Measurements from ENCODE around the gene LRRC4B. TPM values are rescaled to one million over a fixed set of nuclear protein-coding genes. Genes with fewer than 3 reads are reported as not detected.

LRRC4B gene
- total and polyA plus RNA-seq, 2 experiments from 2014 or later, result 2.1 to 6.0 TPM

GRCh38 chr19:50512999-50513745, 55.1 kb downstream of the LRRC4B start:
- Histone ChIP-seq H4K20me1 (ENCODE audit: insufficient read depth, poor library complexity, severe bottlenecking) (no peaks in the 10 kb centered on the region), H3K79me2 (no peaks in the 10 kb centered on the region), H3K9me3 (ENCODE audit: low read depth) (no peaks in the 10 kb centered on the region), H3K9me2 (replicated peaks; ENCODE audit: insufficient read depth) (no peaks in the 10 kb centered on the region), H3K27me3 (no peaks in the 10 kb centered on the region), H3K36me3 (replicated peaks; ENCODE audit: insufficient read depth, low read depth) (no peaks in the 10 kb centered on the region), H3K4me3 (no peak overlapping the region), H3K4me1 (ENCODE audit: insufficient read depth) (peaks cover 5% of the 10 kb centered on the region), H2AFZ (no peak overlapping the region), H3K4me2 (no peak overlapping the region), H3K27ac (no peak overlapping the region)
- DNase-seq (ENCODE audit: low spot score), result no peak
- 84% methylated on average over 11 of the region's 12 CpGs for WGBS (ENCODE audit: low lambda C conversion rate, missing lambda C conversion rate)
- no peak for TF ChIP-seq EZH2phosphoT487 (IDR thresholded peaks at IDR 0.05; ENCODE audit: low read depth, severe bottlenecking, unreplicated experiment)

DNA sequence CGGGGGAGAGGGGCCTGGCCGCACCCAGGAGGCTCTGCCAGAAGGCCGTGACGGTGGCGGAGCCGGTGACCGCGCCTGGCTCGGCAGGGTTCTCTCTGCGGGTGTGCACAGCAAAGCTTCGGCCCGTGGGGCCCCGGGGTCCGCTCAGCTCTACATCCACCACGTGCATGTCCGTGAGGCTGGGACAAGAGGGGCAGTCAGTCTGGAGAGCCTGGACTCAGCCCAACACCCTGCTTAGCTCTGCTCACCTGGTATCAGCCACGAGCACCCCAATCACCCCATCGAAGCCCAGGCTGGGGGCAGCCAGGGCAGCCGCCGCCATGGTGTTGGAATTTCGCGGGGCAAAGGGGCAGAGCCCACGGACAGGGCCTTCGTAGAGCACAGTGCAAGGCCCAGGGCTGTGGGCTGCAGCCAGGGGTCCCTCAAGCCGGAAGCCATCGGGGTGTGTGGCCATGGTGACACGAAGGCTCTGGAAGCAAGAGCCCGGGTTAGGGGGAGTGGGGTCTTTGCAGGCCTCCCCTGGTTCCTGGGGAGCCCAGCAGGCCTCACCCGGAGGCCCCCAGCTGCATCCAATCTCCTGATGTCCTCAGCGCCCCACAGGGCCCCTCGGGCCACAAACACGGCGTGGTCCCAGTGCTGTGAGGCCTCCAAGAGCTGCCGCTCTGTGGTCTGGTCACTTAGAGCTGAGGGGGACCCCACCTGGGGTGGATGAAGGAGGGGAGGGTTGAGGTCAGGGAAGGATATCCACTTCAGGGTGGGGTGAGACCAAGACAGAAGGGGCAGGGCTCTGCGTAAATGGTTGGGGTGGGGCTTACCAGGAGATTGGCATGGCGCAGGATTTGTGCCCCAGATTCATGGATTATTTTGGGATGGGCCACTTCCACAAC, 55.9 kb downstream of the LRRC4B start:
- H3K27ac ChIP-seq, result peak overlapping the region; percentile 76
- H3K9me3 ChIP-seq (ENCODE audit: low read depth), result no peaks in the 10 kb centered on the region
- H3K27me3 ChIP-seq, result no peaks in the 10 kb centered on the region
- H3K4me3 ChIP-seq, result no peak overlapping the region
- H2AFZ ChIP-seq, result peak overlapping the region; percentile 47
- H4K20me1 ChIP-seq (ENCODE audit: insufficient read depth, poor library complexity, severe bottlenecking), result no peaks in the 10 kb centered on the region
- H3K79me2 ChIP-seq, result no peaks in the 10 kb centered on the region
- TF ChIP-seq, protein P1, sequence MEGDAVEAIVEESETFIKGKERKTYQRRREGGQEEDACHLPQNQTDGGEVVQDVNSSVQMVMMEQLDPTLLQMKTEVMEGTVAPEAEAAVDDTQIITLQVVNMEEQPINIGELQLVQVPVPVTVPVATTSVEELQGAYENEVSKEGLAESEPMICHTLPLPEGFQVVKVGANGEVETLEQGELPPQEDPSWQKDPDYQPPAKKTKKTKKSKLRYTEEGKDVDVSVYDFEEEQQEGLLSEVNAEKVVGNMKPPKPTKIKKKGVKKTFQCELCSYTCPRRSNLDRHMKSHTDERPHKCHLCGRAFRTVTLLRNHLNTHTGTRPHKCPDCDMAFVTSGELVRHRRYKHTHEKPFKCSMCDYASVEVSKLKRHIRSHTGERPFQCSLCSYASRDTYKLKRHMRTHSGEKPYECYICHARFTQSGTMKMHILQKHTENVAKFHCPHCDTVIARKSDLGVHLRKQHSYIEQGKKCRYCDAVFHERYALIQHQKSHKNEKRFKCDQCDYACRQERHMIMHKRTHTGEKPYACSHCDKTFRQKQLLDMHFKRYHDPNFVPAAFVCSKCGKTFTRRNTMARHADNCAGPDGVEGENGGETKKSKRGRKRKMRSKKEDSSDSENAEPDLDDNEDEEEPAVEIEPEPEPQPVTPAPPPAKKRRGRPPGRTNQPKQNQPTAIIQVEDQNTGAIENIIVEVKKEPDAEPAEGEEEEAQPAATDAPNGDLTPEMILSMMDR (IDR thresholded peaks at IDR 0.05; ENCODE audit: poor library complexity), result no peak
- TF ChIP-seq EZH2 (IDR thresholded peaks at IDR 0.05; ENCODE audit: borderline replicate concordance) (no peak), EZH2phosphoT487 (IDR thresholded peaks at IDR 0.05; ENCODE audit: low read depth, severe bottlenecking, unreplicated experiment) (no peak)
- WGBS (ENCODE audit: low lambda C conversion rate, missing lambda C conversion rate), result 95% methylated on average over 34 of the region's 36 CpGs
- H3K4me1 ChIP-seq (ENCODE audit: insufficient read depth), result peaks cover 5% of the 10 kb centered on the region
- H3K9me2 ChIP-seq (replicated peaks; ENCODE audit: insufficient read depth), result no peaks in the 10 kb centered on the region
- DNase-seq (ENCODE audit: low spot score), result peak; percentile 8
- peak overlapping the region; percentile 75 for H3K4me2 ChIP-seq
- H3K36me3 ChIP-seq (replicated peaks; ENCODE audit: insufficient read depth, low read depth), result no peaks in the 10 kb centered on the region

DNA sequence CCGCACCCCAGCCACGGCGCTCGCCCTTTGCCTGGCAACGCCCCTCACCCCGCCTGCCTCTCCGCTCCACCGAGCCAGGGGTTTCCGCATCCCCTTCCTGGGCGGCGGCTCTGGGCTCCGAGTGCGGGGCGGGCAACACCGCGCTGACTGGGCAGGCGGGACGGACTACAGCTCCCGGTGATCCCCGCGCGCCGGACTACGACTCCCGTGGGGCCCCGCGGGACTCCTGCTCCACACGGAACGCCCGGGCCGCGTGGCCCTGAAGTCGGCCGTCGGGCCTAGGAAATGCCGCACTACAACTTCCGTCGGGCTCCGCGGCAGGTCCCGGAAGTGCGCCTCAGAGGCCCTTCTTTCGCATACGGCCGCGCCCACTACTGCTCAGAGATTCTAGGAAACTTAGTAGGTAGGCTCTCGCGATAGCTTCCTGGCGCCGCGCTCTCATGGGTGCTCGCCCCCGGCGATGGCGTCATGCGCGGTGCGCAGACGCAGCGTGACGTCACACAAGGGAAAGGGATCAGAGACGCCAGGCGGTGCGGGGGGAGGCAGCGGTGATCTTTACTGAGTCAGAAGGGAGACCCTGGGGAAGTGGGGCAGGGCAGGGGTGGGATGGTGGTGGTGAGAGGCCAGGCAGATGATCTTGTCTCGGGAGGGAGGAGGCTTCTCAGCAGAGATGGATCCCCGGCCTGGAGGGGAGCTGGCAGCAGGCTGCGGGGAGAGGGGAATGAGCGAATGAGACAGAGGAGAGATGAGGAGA, 57.0 kb downstream of the LRRC4B start, which contains the start of gene JOSD2:
JOSD2 (minus strand) TSS at position 123 of the 754 bp plus-strand sequence. CDS start 760 bp downstream, outside the sequence.
- H3K36me3 ChIP-seq (replicated peaks; ENCODE audit: insufficient read depth, low read depth), result no peaks in the 10 kb centered on the region
- WGBS (ENCODE audit: low lambda C conversion rate, missing lambda C conversion rate), result 1% methylated on average over 63 of the region's 69 CpGs
- no peaks in the 10 kb centered on the region for H3K9me3 ChIP-seq (ENCODE audit: low read depth)
- DNase-seq (ENCODE audit: low spot score), result peak; percentile 100
- no peaks in the 10 kb centered on the region for H3K9me2 ChIP-seq (replicated peaks; ENCODE audit: insufficient read depth)
- H3K27me3 ChIP-seq, result no peaks in the 10 kb centered on the region
- H3K4me1 ChIP-seq (ENCODE audit: insufficient read depth), result peaks cover 5% of the 10 kb centered on the region
- H3K4me3 ChIP-seq, result peak within 1 kb of the TSS; percentile 17
- no peak for TF ChIP-seq EZH2 (IDR thresholded peaks at IDR 0.05; ENCODE audit: borderline replicate concordance)
- no peak for TF ChIP-seq EZH2phosphoT487 (IDR thresholded peaks at IDR 0.05; ENCODE audit: low read depth, severe bottlenecking, unreplicated experiment)
- TF ChIP-seq, protein P1 (IDR thresholded peaks at IDR 0.05; ENCODE audit: poor library complexity), result no peak
- H3K27ac ChIP-seq, result peak within 1 kb of the TSS; percentile 76
- H3K4me2 ChIP-seq, result peak within 1 kb of the TSS; percentile 84
- H3K79me2 ChIP-seq, result no peaks in the 10 kb centered on the region
- H4K20me1 ChIP-seq (ENCODE audit: insufficient read depth, poor library complexity, severe bottlenecking), result no peaks in the 10 kb centered on the region
- H2AFZ ChIP-seq, result peak within 1 kb of the TSS; percentile 47

Data from hepatocyte (in vitro differentiated cells).